Transverse colon (tissue), 4 donors: ENCODE measurements around the gene C3orf20. TPM values are rescaled to one million over a fixed set of nuclear protein-coding genes. Genes with fewer than 3 reads are reported as not detected.

Source experiments
- DNase-seq: peaks from one replicate; pipeline ENCODE4 v3.0.0-alpha.2; 2019
- H3K27ac ChIP-seq, 4 donors: fragments of 200-600 bp; sonication (generic); 2 replicates each; pipeline ENCODE4 v1.5.1; 2016 to 2018; ENCODE audit warnings: inconsistent platforms in 4 of 4
- H3K27me3 ChIP-seq: fragments of 200-600 bp; sonication (generic); 2 replicates; pipeline ENCODE4 v1.5.1; 2017; ENCODE audit warnings: inconsistent platforms
- H3K36me3 ChIP-seq, 4 donors: fragments of 200-600 bp; sonication (generic); 2 replicates each; pipeline ENCODE4 v1.5.1; 2017 to 2019; ENCODE audit warnings: inconsistent platforms in 4 of 4
- H3K4me1 ChIP-seq, 4 donors: fragments of 200-600 bp; sonication (generic); 2 replicates each; pipeline ENCODE4 v1.5.1; 2017 to 2020; ENCODE audit warnings: inconsistent platforms in 4 of 4
- H3K4me3 ChIP-seq, 4 donors: fragments of 200-600 bp; sonication (generic); 1 replicate in 1 of 4; 2 replicates in 3 of 4; pipeline versions ENCODE4 v1.5.1 to v1.6.1; 2017 to 2019; ENCODE audit warnings: inconsistent platforms in 4 of 4
- H3K9me3 ChIP-seq, 2 donors: fragments of 200-600 bp; sonication (generic); 2 replicates each; pipeline ENCODE4 v1.5.1; 2017 to 2019; ENCODE audit warnings: inconsistent platforms in 2 of 2
- EP300 ChIP-seq: sonication (generic); formaldehyde crosslinking; IDR thresholded peaks from one replicate; pipeline ENCODE4 v1.6.1; 2017; ENCODE audit warnings: antibody characterized with exemption, low read depth
- POLR2A ChIP-seq: fragments of 450-650 bp; IDR thresholded peaks from one replicate; pipeline ENCODE4 v1.6.1; 2016; ENCODE audit warnings: antibody characterized with exemption, mild to moderate bottlenecking, moderate library complexity
- POLR2AphosphoS5 ChIP-seq, 3 donors: sonication (generic); formaldehyde crosslinking; IDR thresholded peaks; one replicate each; pipeline ENCODE4 v1.6.1; 2016; ENCODE audit warnings: antibody characterized with exemption in 3 of 3
- WGBS, 2 donors: methylation state at CpG; one replicate each; pipeline ENCODE4 v1.1.5; 2018; ENCODE audit warnings: low coverage in 1 of 2; 5-methylcytosine and 5-hydroxymethylcytosine counted together
- in situ Hi-C, 4 donors: fragments of 200-750 bp; cut with MboI; loops; one replicate each; pipeline versions ENCODE4 v1.15.0 to v1.15.1; 2017; ENCODE audit warnings: low sequenced_read_pairs in 3 of 4, low pct_ligation_motif_present in 1 of 4, low pct_unique_long_range_greater_than_20kb in 1 of 4
- intact Hi-C: fragments of 100-400 bp; cut with DNase I; formaldehyde crosslinking; loops from one replicate; pipeline ENCODE4 v1.15.1; 2023; ENCODE audit warnings: low total_unique reads
- total RNA-seq, 4 donors: library from RNA; depleted of rRNA; stranded (reverse); fragments of >200 nt; gene quantifications; one replicate each; pipeline ENCODE4 v1.1.0, GENCODE V29; 2016
- TF ChIP-seq, protein P1 (sequence below), 5 experiments: fragments of 200-600 bp in 3 of 5; fragments of 450-650 bp in 2 of 5; sonication (generic) in 3 of 5; IDR thresholded peaks; 1 replicate in 2 of 5; 2 replicates in 3 of 5; pipeline ENCODE4 v1.5.1; 2016 to 2017; ENCODE audit warnings: antibody characterized with exemption in 5 of 5, inconsistent platforms in 3 of 5, mild to moderate bottlenecking in 2 of 5, moderate library complexity in 1 of 5

The C3orf20 gene
- total RNA-seq, 4 donors from 2014 or later = not detected

DNA sequence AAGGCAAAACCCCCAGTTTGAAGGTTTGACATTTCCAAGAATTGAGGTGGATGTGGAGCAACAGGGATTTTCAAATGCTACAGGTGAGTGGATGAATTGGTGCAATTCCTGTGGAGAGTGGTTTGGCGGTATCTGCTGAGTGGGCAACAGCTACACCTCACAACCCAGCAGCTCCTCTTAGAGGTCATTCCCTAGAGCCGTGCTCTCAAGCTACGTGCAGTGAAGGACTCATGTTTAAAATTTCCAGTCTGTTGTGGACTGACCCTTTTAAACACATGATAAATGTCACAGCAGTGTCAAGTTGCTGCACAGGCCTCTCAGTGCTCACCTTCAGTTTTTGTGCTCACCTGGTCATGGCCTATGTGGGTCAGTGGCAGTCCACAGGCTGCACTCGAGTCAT lies 9.5 kb downstream of the C3orf20 start:
- WGBS, 2 donors = 96% methylated on average over 4 of the region's 4 CpGs; no CpG with 5 or more reads in 1 of the 2 donors
- in situ Hi-C loops (no loop called here), intact Hi-C loops (no loop called here)
- Histone ChIP-seq H3K27me3 (no peaks in the 10 kb centered on the region), H3K4me3 (no peak overlapping the region), H3K4me1 (no peaks in the 10 kb centered on the region), H3K36me3 (no peaks in the 10 kb centered on the region), H3K27ac (no peak overlapping the region), H3K9me3 (peaks cover 0 to 6% of the 10 kb centered on the region in 2 donors)
- TF ChIP-seq, protein P1, sequence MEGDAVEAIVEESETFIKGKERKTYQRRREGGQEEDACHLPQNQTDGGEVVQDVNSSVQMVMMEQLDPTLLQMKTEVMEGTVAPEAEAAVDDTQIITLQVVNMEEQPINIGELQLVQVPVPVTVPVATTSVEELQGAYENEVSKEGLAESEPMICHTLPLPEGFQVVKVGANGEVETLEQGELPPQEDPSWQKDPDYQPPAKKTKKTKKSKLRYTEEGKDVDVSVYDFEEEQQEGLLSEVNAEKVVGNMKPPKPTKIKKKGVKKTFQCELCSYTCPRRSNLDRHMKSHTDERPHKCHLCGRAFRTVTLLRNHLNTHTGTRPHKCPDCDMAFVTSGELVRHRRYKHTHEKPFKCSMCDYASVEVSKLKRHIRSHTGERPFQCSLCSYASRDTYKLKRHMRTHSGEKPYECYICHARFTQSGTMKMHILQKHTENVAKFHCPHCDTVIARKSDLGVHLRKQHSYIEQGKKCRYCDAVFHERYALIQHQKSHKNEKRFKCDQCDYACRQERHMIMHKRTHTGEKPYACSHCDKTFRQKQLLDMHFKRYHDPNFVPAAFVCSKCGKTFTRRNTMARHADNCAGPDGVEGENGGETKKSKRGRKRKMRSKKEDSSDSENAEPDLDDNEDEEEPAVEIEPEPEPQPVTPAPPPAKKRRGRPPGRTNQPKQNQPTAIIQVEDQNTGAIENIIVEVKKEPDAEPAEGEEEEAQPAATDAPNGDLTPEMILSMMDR (IDR thresholded peaks at IDR 0.05) = no peak
- no peak for TF ChIP-seq POLR2AphosphoS5 (IDR thresholded peaks at IDR 0.05)
- no peak for TF ChIP-seq EP300
- no peak for TF ChIP-seq POLR2A
- DNase-seq = no peak

DNA sequence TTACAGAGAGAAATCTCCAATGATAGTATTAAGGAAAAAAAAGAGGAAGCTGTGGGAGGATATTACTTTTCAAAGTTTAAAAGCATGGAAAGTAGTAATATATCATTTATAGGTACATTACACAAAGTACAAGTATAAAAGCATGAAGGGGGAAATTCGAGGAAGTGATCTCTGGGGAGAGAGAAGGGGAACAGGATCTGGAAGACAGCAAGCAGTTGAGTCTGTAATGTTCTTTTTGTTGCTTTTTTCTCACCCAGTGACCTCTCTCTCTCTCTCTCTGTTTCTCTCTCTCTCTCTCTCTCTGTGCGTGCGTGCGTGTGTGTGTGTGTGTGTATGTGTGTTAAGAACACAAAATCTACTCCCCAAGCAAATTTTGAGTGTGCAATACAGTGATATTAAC lies 10.2 kb downstream of the C3orf20 start:
- no peaks in the 10 kb centered on the region for H3K27me3 ChIP-seq
- no peaks in the 10 kb centered on the region for H3K36me3 ChIP-seq
- H3K4me3 ChIP-seq = no peak overlapping the region
- H3K4me1 ChIP-seq = no peaks in the 10 kb centered on the region
- H3K9me3 ChIP-seq = peaks cover 0 to 2% of the 10 kb centered on the region in 2 donors
- no peak overlapping the region for H3K27ac ChIP-seq
- 39 to 44% methylated on average over 4 of the region's 4 CpGs for WGBS, 2 donors
- DNase-seq = no peak
- in situ Hi-C loops = no loop called here
- TF ChIP-seq EP300 = no peak
- TF ChIP-seq, protein P1 (IDR thresholded peaks at IDR 0.05) = no peak
- intact Hi-C loops = no loop called here

DNA sequence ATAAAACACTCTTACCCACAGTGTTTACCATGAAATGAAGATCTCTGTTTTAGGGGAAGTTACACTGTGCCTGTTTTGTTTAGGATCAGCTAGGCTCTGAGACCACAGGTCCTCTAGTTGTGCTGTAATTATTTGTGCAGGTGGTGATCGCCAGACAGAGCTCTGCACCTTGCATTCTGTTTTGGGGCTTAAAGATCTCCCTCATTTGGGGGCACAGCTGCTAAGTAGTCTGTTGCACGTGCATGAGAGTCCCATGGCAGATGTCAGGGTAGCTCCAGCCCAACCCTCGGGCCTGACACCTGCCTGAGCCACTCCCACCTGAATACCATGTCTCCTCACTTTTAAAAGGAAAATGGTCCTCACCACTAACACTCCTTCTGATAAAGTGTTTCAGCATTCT lies 12.4 kb downstream of the C3orf20 start:
- in situ Hi-C loops = no loop called here
- no peaks in the 10 kb centered on the region for H3K4me1 ChIP-seq
- no peak overlapping the region for H3K4me3 ChIP-seq
- no peak for DNase-seq
- no peak overlapping the region for H3K27ac ChIP-seq
- H3K9me3 ChIP-seq = no peaks in the 10 kb centered on the region
- WGBS, 2 donors = 68% methylated on average over 3 of the region's 3 CpGs; no CpG with 5 or more reads in 1 of the 2 donors
- H3K36me3 ChIP-seq = no peaks in the 10 kb centered on the region
- no peaks in the 10 kb centered on the region for H3K27me3 ChIP-seq
- intact Hi-C loops = no loop called here
- TF ChIP-seq, protein P1 (IDR thresholded peaks at IDR 0.05) = no peak
- TF ChIP-seq POLR2AphosphoS5 (IDR thresholded peaks at IDR 0.05) (no peak), POLR2A (no peak), EP300 (no peak)

DNA sequence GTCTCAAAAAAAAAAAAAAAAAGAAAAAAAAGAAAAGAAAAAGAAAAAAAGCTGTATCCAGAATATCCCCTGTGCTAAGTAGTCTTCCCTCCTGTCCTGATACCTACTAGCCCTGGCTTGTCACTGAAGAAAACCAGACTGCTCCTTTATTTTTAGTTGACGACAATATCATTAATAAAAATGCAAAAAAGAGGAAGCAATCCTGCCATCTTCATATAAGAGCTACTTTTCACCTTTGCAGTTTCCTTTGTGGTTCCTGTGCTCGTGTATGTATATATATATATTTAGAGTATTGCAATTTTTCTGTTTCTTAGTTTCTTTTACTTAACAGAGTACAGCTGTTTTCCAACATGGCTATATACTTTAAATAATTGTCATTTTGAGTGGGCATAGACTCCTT lies 13.6 kb downstream of the C3orf20 start:
- TF ChIP-seq POLR2AphosphoS5 (IDR thresholded peaks at IDR 0.05) (no peak), EP300 (no peak), POLR2A (no peak)
- TF ChIP-seq, protein P1 (IDR thresholded peaks at IDR 0.05) = no peak
- Histone ChIP-seq H3K4me3 (no peak overlapping the region), H3K4me1 (no peaks in the 10 kb centered on the region), H3K9me3 (no peaks in the 10 kb centered on the region), H3K27ac (no peak overlapping the region), H3K27me3 (no peaks in the 10 kb centered on the region), H3K36me3 (no peaks in the 10 kb centered on the region)
- 47 to 72% methylated on average over 2 of the region's 2 CpGs for WGBS, 2 donors
- intact Hi-C loops = no loop called here
- no peak for DNase-seq
- in situ Hi-C loops = no loop called here
